Peyer's patch (tissue), 4 donors: ENCODE measurements around the gene MESP2. TPM values are rescaled to one million over a fixed set of nuclear protein-coding genes. Genes with fewer than 3 reads are reported as not detected.

Experiments
- DNase-seq, 3 donors: peaks; one replicate each; pipeline ENCODE4 v3.0.0-alpha.2; 2017 to 2019
- H3K27ac ChIP-seq, 4 donors: fragments of 200-600 bp; sonication (generic); one replicate each; pipeline ENCODE4 v1.5.1; 2016 to 2019
- H3K27me3 ChIP-seq, 2 donors: fragments of 200-600 bp; sonication (generic); one replicate each; pipeline ENCODE4 v1.5.1; 2019
- H3K36me3 ChIP-seq, 3 donors: fragments of 200-600 bp; sonication (generic); one replicate each; pipeline ENCODE4 v1.5.1; 2016 to 2019
- H3K4me1 ChIP-seq, 4 donors: fragments of 200-600 bp; sonication (generic); one replicate each; pipeline ENCODE4 v1.5.1; 2016 to 2019
- H3K4me3 ChIP-seq, 4 donors: fragments of 200-600 bp; sonication (generic); 1 replicate in 3 of 4; 2 replicates in 1 of 4; pipeline ENCODE4 v1.5.1; 2016 to 2019; ENCODE audit warnings: mild to moderate bottlenecking in 1 of 4
- H3K9me3 ChIP-seq, 4 donors: fragments of 200-600 bp; sonication (generic); one replicate each; pipeline ENCODE4 v1.5.1; 2016 to 2019; ENCODE audit warnings: mild to moderate bottlenecking in 1 of 4
- CTCF ChIP-seq, 6 experiments: fragments of 450-650 bp in 4 of 6; fragments of 200-600 bp in 2 of 6; sonication (generic) in 1 of 6; IDR thresholded peaks; one replicate each; pipeline ENCODE4 v1.5.1; 2017 to 2019; ENCODE audit warnings: antibody characterized with exemption in 6 of 6, mild to moderate bottlenecking in 3 of 6, moderate library complexity in 1 of 6
- POLR2A ChIP-seq, 2 donors: fragments of 450-650 bp; IDR thresholded peaks; one replicate each; pipeline ENCODE4 v1.5.1; 2017; ENCODE audit warnings: antibody characterized with exemption in 2 of 2, mild to moderate bottlenecking in 2 of 2, moderate library complexity in 2 of 2
- total RNA-seq, 4 donors: library from RNA; depleted of rRNA; stranded (reverse); fragments of >200 nt; gene quantifications; one replicate each; pipeline ENCODE4 v1.1.0, GENCODE V29; 2016

MESP2 gene
- total RNA-seq, 4 donors from 2014 or later = not detected

GRCh38 chr15:89809787-89810148, 33.6 kb downstream of the MESP2 start:
- Histone ChIP-seq H3K9me3 (no peaks in the 10 kb centered on the region), H3K27ac (no peak overlapping the region), H3K4me3 (no peak overlapping the region), H3K36me3 (peaks cover 0 to 8% (median 0%) of the 10 kb centered on the region in 3 donors), H3K4me1 (peaks cover 0 to 33% (median 8%) of the 10 kb centered on the region in 4 donors), H3K27me3 (peaks cover 0 to under 1% of the 10 kb centered on the region in 2 donors)
- peak in 1 of 3 donors; percentile 21 for DNase-seq
- TF ChIP-seq POLR2A (IDR thresholded peaks at IDR 0.05) (no peak), CTCF (IDR thresholded peaks at IDR 0.05) (no peak)

- Histone ChIP-seq H3K9me3 (no peaks in the 10 kb centered on the region), H3K36me3 (no peaks in the 10 kb centered on the region), H3K27me3 (peaks cover 0 to 6% of the 10 kb centered on the region in 2 donors), H3K4me1 (peaks cover 0 to 39% (median 8%) of the 10 kb centered on the region in 4 donors), H3K4me3 (no peak overlapping the region), H3K27ac (peak overlapping the region in 1 of 4 donors; percentile 41)
- peak in 1 of 3 donors; percentile 30 for DNase-seq
- TF ChIP-seq POLR2A (IDR thresholded peaks at IDR 0.05) = no peak
These were observed 34.7 kb downstream of the MESP2 start for GRCh38 chr15:89810837-89811236.

- H3K9me3 ChIP-seq = no peaks in the 10 kb centered on the region
- TF ChIP-seq CTCF (IDR thresholded peaks at IDR 0.05) (no peak), POLR2A (IDR thresholded peaks at IDR 0.05) (peak; percentile 40 to 86)
- H3K27me3 ChIP-seq = peaks cover 0 to 6% of the 10 kb centered on the region in 2 donors
- no peaks in the 10 kb centered on the region for H3K36me3 ChIP-seq
- peak overlapping the region in 3 of 4 donors; percentile 76 to 94 (median 88) for H3K27ac ChIP-seq
- DNase-seq = peak in 2 of 3 donors; percentile 92 to 93
- H3K4me1 ChIP-seq = peaks cover 0 to 39% (median 8%) of the 10 kb centered on the region in 4 donors
- peak overlapping the region in 1 of 4 donors; percentile 9 for H3K4me3 ChIP-seq
These were observed 36.1 kb downstream of the MESP2 start for GRCh38 chr15:89812011-89812846.

- H3K27ac ChIP-seq = peak overlapping the region in 3 of 4 donors; percentile 76 to 94 (median 88)
- H3K36me3 ChIP-seq = no peaks in the 10 kb centered on the region
- no peaks in the 10 kb centered on the region for H3K9me3 ChIP-seq
- peaks cover 0 to 6% of the 10 kb centered on the region in 2 donors for H3K27me3 ChIP-seq
- peaks cover 0 to 39% (median 8%) of the 10 kb centered on the region in 4 donors for H3K4me1 ChIP-seq
- H3K4me3 ChIP-seq = no peak overlapping the region
- no peak for TF ChIP-seq CTCF (IDR thresholded peaks at IDR 0.05)
- TF ChIP-seq POLR2A (IDR thresholded peaks at IDR 0.05) = no peak
- DNase-seq = peak in 1 of 3 donors; percentile 51
These were observed 36.8 kb downstream of the MESP2 start for GRCh38 chr15:89812847-89813320.

GRCh38 chr15:89813381-89814111, 37.4 kb downstream of the MESP2 start:
- TF ChIP-seq CTCF (IDR thresholded peaks at IDR 0.05) (no peak), POLR2A (IDR thresholded peaks at IDR 0.05) (no peak)
- DNase-seq = peak in 1 of 3 donors; percentile 51
- Histone ChIP-seq H3K27ac (peak overlapping the region in 3 of 4 donors; percentile 49 to 94 (median 88)), H3K9me3 (no peaks in the 10 kb centered on the region), H3K4me3 (peak overlapping the region; percentile 40 to 87 (median 60)), H3K27me3 (peaks cover 0 to 6% of the 10 kb centered on the region in 2 donors), H3K36me3 (no peaks in the 10 kb centered on the region), H3K4me1 (peaks cover 0 to 39% (median 8%) of the 10 kb centered on the region in 4 donors)
